Erythroblast (primary cell): ENCODE measurements around the gene SH3RF1.

Source experiments
- GATA1 ChIP-seq: IDR thresholded peaks from 2 replicates; pipeline ENCODE4 v1.6.1; 2011; ENCODE audit warnings: low read depth, mild to moderate bottlenecking, control low read depth, low read length, moderate library complexity
- POLR2A ChIP-seq: IDR thresholded peaks from 2 replicates; pipeline ENCODE4 v1.6.1; 2011; ENCODE audit warnings: mild to moderate bottlenecking, low read length

GRCh38 chr4:169115144-169115896 lies 155.4 kb downstream of the SH3RF1 start:
- TF ChIP-seq POLR2A: no peak
- no peak for TF ChIP-seq GATA1
